Measurements from ENCODE around the gene C20orf96.
"Not testable (repeated sequence)": the region's sequence is repeated elsewhere in the genome, so short reads cannot be mapped to it uniquely, and the experiment has no call there.

C20orf96 gene

DNA sequence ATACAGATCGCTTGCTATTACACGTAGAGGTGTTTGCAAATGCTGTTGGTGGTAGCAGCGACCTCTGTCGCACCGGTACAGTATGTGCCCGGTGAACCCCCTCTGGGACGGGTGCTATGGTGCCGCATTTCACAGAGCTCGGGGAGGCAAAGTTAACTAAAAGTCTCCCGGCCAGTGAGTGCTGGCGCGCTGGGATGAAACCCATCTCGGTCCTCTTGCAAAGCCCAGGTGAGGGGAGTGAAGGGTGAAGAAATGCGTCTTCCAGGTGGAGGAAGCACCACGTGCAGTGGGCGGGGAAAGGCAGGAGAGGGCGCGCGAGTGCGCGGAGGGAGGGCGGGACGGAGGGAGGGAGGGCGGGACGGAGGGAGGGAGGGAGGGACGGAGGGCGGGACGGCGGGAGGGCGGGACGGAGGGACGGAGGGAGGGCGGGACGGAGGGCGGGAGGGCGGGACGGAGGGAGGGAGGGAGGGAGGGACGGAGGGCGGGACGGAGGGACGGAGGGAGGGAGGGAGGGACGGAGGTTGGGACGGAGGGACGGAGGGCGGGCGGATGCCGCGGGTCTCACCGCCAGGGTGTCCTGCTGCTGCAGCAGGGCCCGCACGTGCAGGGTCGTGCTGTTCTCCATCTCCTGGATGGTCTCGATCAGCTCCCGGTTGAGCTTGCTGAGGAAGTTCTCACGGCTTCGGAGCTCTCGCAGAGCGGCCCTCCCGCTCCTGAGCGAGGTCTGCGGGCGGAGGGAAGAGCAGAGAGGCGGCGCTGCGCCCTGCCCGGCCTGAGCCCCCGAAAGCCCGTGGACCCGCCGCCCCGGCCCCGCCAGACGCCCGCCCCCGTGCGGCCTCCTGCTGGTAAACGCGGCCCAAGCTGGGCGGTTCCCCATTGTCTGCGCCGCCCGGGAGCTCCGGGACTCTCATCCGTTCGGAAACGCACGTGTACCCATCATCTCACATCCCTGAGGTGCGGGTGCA lies 11.7 kb downstream of the C20orf96 start:
- no peak for DNase-seq (ENCODE audit: low read depth)

DNA sequence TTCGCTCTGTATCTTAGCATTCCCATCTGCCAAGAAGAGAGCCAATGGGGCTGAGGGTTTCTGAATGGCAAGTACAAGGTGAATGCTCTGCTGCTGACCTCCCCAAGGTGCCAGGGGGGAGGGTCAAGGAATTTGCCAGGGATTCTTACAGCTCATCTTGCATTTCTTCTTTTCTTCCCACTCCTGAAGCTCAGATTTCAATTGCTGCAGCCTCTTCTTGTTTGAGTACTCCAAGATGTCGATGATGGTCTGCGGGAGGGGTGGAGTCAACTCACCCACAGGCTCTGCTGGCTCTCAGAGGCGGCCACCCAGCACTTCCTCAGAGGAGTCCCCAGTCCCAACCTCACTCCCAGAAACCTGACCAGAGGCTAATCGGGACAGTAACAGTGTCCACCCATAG lies 12.4 kb downstream of the C20orf96 start:
- no peak for DNase-seq (ENCODE audit: low read depth)

DNA sequence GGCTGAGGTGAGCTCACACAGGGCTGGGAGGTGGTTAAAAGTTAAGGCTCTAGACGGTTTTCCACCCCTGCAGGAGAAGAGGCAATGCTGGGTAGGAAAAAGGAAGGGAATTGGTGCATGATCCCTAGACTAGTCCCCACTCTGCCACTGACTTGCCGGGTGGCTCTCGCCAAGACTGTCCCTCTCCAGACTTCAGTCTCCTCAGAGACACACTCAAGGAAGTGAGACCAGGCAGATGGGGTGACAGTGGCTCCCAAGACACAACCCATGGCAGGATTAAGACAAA lies 13.1 kb downstream of the C20orf96 start:
- DNase-seq (ENCODE audit: low read depth) = no peak

DNA sequence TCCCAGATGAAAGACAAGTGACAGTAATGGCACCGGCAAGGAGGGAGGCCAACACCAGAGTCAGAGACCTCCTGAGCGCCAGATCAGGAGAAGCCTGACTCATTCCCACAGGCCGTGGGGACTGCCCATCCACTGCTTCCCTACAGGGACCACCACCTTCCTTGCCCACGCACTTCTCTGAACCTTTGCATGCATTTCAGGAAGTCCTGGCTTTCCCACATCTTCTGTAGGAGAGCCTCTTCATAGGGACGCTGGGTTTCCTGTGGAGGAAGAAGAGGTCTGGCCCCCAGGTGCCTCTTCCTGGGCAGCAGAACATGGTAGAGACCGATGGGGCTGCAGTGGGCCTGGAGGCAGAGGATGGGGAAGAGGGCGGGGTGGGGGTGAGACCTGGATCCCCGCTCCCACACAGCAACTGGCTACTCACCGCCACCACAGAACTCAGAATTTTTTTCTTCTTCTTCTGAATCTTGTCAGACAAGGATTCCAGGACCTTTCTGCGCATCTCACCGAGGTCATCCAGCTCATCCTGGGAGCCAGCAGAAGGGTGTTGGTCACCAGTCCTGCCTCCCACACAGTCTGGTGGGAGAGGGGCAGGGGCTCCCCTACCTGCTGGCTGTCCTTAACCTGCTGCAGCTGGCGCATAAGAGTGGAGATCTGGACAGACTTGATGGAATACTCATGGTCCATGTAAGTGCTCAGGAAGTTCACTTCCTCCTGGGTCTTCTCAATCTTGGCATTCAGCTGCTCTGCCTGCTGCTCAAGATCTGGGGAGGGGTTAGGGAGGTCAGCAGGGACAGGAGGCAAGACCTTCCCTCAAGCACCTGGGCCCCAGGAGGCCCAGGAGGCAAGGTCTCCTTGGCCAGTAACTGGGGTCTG lies 13.7 kb downstream of the C20orf96 start:
- DNase-seq (ENCODE audit: low read depth) = no peak

DNA sequence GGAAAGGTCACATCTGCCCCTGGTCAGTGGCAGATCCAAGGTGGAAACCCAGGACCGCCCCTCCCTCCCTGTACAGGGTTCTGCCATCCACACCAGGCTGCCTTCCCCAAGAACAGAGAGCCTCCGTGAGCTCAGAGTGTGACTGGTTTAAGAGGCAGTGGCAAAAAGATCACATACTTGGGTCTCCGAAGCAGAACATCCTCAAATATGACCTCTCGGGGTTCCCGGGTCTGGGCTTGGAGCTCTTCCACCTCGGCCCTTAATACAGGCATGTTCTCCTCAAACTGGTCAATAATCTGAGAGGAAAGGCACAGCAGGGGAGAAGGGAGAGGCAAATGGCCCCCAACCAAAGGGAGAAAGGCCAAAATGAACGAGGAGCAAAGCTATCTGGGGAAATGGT lies 14.8 kb downstream of the C20orf96 start:
- no peak for DNase-seq (ENCODE audit: low read depth)

DNA sequence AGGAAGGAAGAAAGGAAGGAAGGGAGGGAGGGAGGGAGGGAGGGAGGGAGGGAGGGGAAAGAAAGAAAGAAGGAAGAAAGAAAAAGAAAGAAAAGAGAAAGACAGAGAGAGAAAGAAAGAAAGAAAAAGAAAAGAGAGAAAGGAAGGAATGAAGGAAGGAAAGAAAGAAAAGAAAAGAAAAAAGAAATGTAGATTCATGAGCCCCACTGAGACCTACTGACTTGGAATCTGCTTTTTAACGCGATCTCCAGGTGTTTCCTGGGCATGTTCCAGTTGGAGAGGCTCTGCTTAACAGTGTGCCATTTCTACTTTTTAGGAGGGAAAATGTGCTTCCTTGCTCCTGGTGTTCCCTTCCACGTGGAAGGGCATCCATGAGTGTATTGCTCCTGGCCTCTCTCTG lies 16.7 kb downstream of the C20orf96 start:
- DNase-seq (ENCODE audit: low read depth) = no peak

DNA sequence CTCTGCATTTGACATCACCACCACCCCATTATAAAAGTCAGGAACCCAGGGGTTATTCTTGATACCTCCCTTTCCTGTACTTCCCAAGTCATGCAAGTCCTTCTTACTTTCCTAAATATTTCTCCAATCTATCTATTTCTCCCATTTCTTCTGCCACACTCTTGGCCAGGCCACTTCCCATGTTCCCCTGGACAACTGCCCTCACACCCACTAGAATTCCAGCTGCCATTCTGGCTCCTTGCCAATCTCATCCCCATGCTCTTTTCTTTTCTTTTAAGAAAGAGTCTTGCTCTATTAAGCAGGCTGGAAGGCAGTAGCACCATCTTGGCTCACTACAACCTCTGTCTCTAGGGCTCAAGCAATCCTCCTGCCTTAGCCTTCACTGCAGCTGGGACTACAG lies 17.8 kb downstream of the C20orf96 start:
- no peak for DNase-seq (ENCODE audit: low read depth)

DNA sequence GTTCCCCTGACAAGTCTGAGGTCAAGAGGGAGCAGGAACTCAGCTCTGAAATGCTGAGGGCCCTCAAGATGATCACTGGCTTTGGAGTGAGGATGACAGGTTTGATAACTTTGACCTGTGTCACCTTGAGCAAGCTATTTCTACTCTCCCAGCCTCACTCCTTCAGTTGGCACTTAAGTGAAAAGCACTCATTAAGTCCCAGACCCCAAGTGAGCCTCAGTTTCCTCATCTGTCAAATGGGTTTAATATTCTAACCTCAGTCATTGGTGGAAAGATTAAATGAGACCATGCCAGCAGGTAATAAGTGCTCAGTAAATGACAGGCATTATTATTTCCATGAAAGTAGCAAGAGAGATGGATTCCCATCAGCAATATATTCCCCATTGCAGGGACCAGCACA lies 19.0 kb downstream of the C20orf96 start:
- no peak for DNase-seq (ENCODE audit: low read depth)

DNA sequence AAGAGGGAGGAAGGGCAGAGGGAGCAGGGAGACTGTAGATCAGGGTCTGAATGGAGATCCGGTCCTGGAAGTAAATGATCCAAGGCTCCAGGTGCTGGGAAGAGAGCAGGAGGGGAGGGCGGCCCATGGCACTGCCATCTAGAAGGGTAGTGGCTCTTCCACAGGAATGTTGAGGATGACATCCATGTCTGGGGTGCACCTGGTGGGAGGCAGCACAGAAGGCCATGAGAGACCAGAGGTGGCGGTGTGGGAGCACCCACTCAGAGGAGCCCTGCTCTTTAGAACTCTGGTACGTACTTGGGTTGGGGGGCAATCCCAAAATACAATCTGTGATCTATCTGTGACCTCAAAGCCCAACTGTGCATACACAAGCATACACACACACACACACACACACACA lies 19.5 kb downstream of the C20orf96 start:
- DNase-seq (ENCODE audit: low read depth) = no peak

DNA sequence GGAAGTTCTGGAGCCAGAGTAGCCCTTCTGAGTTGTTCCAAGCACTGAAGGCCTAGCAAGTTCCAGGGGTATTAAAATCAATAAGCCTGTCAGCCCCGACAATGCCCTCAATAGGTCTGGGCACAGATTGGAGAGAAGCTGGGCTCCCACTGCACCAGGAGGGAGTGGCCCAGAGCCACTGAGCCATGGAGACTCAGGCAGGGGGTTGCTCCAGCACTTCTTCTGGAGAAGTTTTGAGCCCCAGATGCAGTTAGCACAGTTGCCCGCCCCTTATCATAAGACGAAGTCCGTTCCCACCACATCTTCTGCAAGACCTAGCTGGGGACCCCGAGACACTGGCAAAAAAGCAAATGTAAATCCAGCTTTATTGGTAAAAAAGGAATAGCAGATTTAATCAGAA lies 20.0 kb downstream of the C20orf96 start:
- DNase-seq (ENCODE audit: low read depth) = no peak

DNA sequence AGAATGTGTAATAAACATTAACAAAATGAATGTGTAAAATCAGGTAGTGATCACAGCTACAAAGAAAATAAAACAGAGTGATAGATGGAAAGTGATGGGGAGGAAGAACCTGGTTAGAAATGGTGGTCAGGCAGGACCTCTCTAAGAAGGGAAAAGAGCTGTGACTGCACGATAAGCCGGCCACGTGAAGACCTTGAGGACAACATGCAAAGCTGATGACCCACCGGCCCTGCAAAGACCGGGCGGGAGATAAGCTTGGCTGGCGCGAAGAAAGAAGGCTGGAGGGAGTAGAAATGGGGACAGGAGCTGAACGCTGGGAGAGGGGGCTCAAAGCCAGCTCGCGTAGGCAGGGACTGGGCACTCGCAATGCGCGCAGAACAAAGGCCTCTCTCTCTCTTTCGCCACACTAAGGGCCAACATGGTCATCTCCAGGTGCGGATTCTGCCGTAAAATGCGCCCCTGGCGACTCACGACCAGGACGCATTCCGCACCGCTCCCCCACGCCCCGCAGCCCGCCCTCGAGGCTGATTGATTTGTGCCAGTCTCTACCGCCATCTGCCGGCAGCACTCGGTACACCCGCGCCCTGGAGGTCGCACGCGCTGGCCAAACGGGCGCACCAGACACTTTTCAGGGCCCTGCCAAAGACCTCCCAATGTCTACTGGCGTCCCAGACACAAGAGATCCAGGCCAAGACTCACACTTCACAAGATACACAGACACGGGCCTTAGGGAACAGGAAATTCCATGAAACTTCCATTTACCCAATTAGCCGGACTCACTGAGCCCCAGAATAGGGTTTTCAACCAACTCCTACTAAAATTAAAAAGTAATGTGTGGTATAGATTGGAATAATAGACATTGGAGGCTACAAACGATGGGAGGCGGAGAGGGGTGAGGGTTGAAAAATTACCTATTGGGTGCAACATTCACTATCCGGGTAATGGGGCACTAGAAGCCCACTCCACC lies 23.7 kb downstream of the C20orf96 start:
- DNase-seq (ENCODE audit: low read depth) = peak; percentile 86

DNA sequence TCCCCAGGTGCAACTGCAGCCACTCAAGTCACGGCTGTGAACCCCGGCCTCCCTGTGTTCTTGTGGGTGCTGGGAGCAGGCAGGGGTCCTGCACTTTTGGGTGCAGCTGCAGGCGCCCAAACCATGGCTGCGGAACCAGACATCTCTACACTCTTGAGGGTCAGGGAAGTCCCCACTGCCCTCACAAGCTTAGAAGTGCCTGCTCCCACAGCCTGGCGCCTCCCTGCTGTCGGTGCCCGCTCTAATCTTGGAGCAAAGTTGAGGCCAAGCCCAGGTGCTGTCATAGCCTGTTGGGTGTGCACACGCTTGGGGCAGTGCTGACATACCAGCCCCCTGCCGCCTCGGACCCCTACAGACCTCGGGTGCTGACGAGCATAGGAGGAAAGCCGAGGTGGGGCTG lies 26.8 kb downstream of the C20orf96 start:
- no peak for DNase-seq (ENCODE audit: low read depth)

DNA sequence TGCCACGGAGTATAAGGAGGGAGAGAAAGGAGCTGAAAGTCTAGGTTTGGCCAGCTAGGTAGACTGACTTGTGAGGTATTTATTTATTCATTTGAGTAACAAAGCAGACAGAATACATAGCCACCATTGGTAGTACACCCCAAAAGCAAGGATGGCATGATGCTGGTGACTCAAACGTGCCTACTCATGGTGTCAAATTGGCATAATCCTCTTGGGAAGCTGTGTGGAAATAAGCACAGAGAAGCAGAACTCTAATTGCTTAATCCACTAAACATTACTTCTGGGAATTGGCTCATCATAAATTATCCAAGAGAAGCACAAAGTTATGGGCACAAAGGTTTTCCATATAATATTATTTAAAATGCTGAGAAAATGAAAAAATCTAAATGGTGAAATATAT lies 30.6 kb downstream of the C20orf96 start:
- no peak for DNase-seq (ENCODE audit: low read depth)

DNA sequence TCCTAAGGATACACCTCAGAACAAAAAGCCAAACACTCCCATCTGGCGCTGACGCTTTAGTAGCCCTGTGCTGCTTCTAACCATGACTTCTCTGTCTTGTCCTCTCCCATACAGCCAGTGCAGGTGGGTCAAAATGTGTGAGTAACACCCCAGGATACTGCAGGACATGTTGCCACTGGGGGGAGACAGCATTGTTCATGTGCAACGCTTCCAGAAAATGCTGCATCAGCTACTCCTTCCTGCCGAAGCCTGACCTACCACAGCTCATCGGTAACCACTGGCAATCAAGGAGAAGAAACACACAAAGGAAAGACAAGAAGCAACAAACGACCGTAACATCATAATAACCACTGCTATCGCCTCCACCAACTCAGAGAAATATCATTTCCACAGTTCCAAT lies 31.6 kb downstream of the C20orf96 start:
- no peak for DNase-seq (ENCODE audit: low read depth)

DNA sequence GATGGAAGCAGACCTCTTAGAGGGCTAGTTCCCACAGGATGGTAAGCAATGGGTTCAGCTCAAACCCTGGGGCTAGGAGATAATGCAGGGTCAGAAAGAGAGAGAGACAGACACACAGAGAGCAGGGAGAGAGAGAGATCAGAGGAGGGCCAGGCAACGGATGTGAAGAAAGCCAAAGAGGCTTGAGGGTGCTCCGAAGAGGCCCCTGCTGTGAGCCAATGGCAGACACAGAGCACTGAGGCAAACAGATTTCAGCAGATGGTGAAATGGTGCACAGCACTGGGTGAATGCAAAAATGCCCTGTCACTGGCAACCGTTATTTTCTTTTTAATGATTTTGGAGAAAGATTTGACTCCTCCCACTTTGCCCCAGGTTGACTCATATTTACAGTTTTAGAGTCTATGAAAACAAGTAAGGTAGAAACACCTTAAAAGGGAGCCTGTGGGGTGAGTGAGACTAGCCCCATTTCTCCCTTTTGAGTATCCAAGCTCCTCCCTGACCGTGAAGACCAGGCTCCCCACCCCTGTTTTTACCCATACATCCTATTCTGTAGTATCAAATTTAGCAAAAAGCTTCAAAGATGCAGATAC lies 32.2 kb downstream of the C20orf96 start:
- DNase-seq (ENCODE audit: low read depth) = no peak

DNA sequence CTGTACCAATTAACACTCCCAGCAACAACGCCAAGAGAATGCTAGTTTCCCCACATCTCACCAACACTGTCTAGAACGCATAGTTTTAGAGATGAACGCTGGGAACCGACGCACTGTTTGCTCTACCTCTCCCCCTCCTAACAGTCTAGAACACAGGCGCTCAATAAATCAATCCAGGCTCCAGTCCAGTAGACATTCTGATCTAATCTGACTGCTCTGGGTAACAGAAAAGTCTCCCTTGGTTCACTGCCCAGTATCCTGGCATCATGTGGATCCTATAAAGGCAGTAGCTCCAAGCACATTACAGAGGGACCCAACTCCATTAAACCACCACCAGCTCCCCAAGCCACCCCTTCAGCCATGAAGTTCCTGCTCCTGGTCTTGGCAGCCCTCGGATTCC lies 33.1 kb downstream of the C20orf96 start, which contains the start of gene DEFB132:
TSS of gene DEFB132 (plus strand) at position 306 of the 400 bp plus-strand sequence. CDS start at position 361, 55 bp downstream.
- DNase-seq (ENCODE audit: low read depth) = no peak

DNA sequence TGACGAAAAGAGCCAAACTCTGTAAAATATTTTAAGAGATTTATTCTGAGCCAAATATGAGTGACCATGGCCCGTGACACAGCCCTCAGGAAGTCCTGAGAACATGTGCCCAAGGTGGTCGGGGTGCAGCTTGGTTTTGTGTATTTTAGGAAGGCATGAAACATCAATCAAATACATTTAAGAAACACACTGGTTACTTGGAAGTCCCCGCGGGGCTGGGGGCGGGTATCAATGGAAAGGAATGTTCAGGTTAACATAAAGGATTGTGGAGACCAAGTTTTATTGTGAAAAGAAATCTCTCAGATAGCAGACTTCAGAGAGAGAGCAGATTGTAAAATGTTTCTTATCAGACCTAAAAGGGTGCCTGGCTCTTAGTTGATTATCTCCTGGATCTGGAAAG lies 37.1 kb downstream of the C20orf96 start:
- not testable (repeated sequence) for DNase-seq (ENCODE audit: low read depth)

DNA sequence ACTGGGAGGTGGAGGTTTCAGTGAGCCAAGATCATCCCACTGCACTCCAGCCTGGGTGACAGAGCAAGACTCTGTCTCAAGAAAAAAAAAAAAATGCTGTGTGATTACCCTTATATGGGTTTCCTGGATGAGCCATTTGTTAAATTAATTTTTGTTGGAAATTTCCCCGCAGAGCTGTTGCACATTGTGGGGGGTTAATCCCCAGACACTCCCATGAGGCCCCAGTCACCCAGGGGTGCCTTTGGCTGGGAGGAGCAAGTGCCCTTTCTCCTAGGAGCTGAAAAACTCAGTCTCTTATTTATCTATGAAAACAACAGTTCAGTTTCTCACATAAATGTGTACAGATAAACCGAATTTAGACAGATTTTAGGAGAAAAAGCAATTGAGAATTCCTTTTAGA lies 37.7 kb downstream of the C20orf96 start:
- DNase-seq (ENCODE audit: low read depth) = no peak

DNA sequence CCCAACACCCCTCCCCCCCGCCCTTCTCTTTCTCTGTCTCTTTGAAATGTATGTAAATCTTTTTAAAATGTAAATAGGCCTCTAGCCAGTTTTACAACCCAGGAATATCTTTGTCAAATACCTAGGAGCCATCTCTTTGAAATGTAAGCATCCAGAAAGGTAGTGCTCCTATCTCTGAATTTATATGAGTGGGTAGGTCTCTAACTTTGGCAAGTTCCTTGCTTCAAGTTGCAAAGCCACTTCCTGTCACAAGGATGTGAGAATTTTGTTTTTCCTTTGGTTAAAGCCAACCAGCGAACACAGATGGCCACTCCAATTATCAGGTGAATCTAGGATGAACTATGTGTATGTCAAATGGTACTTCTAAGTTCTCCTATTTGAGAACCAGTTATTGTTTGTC lies 39.2 kb downstream of the C20orf96 start:
- no peak for DNase-seq (ENCODE audit: low read depth)

DNA sequence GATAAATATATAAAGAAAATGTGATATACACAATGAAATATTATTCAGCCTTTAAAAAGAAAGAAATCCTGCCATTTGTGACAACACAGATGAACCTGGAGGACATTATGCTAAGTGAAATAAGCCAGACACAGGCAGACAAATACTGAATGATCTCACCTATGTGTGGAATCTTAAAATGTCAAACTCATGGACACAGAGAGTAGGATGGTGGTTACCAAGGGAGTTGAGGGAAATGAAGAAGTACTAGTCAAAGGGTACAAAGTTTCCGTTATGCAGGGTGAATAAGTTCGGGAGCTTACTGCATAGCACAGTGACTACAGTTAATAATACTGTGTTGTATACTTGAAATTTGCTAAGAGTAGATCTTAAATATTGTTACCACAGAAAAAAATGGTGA lies 47.6 kb downstream of the C20orf96 start:
- no peak for DNase-seq (ENCODE audit: low read depth)

DNA sequence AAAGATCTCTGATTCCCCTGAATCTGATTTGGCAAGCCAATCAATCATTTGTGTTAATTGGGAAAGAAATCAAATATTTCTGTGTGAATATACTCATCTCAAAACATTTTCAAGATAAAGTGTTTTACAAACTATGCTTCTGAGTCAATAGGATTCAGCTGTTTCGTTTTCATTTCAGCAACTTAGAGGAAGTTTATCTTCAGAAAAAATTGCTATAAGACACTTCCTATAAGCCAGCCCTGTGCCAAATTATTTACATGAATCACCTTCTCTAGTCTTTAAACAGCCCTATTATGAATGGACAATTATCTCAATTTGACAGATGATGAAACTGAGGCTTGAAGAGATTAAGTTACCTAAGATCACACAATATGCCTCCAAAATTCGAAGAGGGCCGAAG lies 52.6 kb downstream of the C20orf96 start:
- DNase-seq (ENCODE audit: low read depth) = no peak

DNA sequence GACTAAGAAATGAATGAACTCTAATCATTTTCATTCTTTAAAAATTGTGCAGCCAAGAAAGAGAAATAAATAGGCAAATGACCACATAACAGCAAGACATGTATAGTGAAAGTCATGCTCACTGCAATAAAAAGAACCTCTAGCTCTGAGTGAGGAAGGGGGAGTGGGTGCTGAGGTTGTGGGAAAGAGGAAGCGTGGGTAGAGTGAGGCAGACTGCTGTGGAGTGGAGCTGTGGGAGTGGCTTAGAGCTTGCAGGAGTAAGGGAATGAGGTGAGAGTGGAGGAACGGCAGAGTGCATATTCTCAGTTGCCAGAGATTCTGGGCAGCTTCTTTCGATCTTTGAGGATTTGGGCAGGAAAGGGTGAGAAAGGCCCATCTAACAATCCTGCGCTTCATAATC lies 53.1 kb downstream of the C20orf96 start:
- DNase-seq (ENCODE audit: low read depth) = no peak
